Colonic mucosa (tissue), 4 donors: Measurements from ENCODE around the gene TRIM50. TPM values are rescaled to one million over a fixed set of nuclear protein-coding genes. Genes with fewer than 3 reads are reported as not detected.

Experiments used
- DNase-seq: peaks from one replicate; pipeline ENCODE4 v3.0.0-alpha.2; 2020
- H3K27ac ChIP-seq: fragments of 200-600 bp; one replicate; pipeline ENCODE4 v1.8.0; 2021
- H3K27me3 ChIP-seq: fragments of 200-600 bp; one replicate; pipeline ENCODE4 v1.8.0; 2021
- H3K36me3 ChIP-seq: fragments of 200-600 bp; one replicate; pipeline ENCODE4 v1.8.0; 2021
- H3K4me1 ChIP-seq: fragments of 200-600 bp; one replicate; pipeline ENCODE4 v1.8.0; 2021; ENCODE audit warnings: mild to moderate bottlenecking
- H3K4me3 ChIP-seq: fragments of 200-600 bp; one replicate; pipeline ENCODE4 v1.8.0; 2021
- H3K9ac ChIP-seq, 2 donors: one replicate each; pipeline ENCODE4 v1.7.0; 2013; ENCODE audit warnings: control low read depth in 2 of 2, low read depth in 2 of 2, low read length in 2 of 2
- H3K9me3 ChIP-seq: fragments of 200-600 bp; one replicate; pipeline ENCODE4 v1.8.0; 2021
- intact Hi-C: fragments of 100-400 bp; cut with DNase I; formaldehyde crosslinking; loops from one replicate; pipeline ENCODE4 v1.14.1; 2022
- total RNA-seq, 2 donors: library from RNA; stranded (reverse); fragmentation: NEBNext Ultra II Directional in 1 of 2; extraction: Animal tissue kit (Norgen Biotek cat#: 25700) in 1 of 2; gene quantifications; one replicate each; pipeline ENCODE4 v1.2.1, GENCODE V29; 2021
- TF ChIP-seq, protein P1 (sequence below): fragments of 200-600 bp; IDR thresholded peaks from one replicate; pipeline ENCODE4 v1.8.0; 2022; ENCODE audit warnings: antibody characterized with exemption, mild to moderate bottlenecking
- donor health status: healthy.
- donor health status: DM: no; HTN: no; CAD: no.
- donor health status: DM: no; HTN: no; CAD: no.

The TRIM50 gene
- total RNA-seq, 2 donors from 2014 or later = not detected

GRCh38 chr7:73354196-73354595 lies 26.3 kb upstream of the TRIM50 start:
- DNase-seq = no peak
- H3K36me3 ChIP-seq = no peaks in the 10 kb centered on the region
- intact Hi-C loops = no loop called here
- H3K4me3 ChIP-seq = no peak overlapping the region
- no peak overlapping the region for H3K27ac ChIP-seq
- no peaks in the 10 kb centered on the region for H3K27me3 ChIP-seq
- TF ChIP-seq, protein P1, sequence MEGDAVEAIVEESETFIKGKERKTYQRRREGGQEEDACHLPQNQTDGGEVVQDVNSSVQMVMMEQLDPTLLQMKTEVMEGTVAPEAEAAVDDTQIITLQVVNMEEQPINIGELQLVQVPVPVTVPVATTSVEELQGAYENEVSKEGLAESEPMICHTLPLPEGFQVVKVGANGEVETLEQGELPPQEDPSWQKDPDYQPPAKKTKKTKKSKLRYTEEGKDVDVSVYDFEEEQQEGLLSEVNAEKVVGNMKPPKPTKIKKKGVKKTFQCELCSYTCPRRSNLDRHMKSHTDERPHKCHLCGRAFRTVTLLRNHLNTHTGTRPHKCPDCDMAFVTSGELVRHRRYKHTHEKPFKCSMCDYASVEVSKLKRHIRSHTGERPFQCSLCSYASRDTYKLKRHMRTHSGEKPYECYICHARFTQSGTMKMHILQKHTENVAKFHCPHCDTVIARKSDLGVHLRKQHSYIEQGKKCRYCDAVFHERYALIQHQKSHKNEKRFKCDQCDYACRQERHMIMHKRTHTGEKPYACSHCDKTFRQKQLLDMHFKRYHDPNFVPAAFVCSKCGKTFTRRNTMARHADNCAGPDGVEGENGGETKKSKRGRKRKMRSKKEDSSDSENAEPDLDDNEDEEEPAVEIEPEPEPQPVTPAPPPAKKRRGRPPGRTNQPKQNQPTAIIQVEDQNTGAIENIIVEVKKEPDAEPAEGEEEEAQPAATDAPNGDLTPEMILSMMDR = no peak
- no peaks in the 10 kb centered on the region for H3K9me3 ChIP-seq
- no peaks in the 10 kb centered on the region for H3K4me1 ChIP-seq
- H3K9ac ChIP-seq = no peak overlapping the region

GRCh38 chr7:73353243-73353642 lies 25.4 kb upstream of the TRIM50 start:
- H3K4me3 ChIP-seq = no peak overlapping the region
- intact Hi-C loops = no loop called here
- H3K27ac ChIP-seq = no peak overlapping the region
- H3K9ac ChIP-seq = no peak overlapping the region
- H3K36me3 ChIP-seq = no peaks in the 10 kb centered on the region
- DNase-seq = no peak
- no peaks in the 10 kb centered on the region for H3K9me3 ChIP-seq
- H3K27me3 ChIP-seq = no peaks in the 10 kb centered on the region
- no peaks in the 10 kb centered on the region for H3K4me1 ChIP-seq
- TF ChIP-seq, protein P1 = no peak

DNA sequence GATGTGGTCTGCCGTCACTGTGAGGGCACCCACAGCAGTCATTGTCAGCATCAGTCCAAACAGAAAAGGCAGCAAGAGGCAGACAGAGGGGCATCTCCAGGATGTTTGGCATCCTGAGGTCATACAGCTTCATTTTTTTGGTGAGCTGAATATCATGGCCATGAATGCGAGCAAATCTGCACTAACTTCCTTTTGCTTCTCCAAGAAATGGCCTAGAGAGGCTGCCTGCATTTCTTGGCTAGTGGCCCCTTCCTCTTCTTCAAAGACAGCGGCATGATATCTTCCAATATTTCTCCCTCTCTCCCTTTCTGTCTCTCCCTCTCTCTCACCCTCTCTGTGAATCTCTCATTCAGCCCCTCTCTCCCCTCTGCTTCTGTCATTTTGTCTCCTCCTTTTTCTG lies 24.9 kb upstream of the TRIM50 start:
- H3K27me3 ChIP-seq = no peaks in the 10 kb centered on the region
- H3K27ac ChIP-seq = no peak overlapping the region
- intact Hi-C loops = no loop called here
- TF ChIP-seq, protein P1 = no peak
- H3K9ac ChIP-seq = no peak overlapping the region
- no peak overlapping the region for H3K4me3 ChIP-seq
- H3K36me3 ChIP-seq = no peaks in the 10 kb centered on the region
- no peak for DNase-seq
- H3K4me1 ChIP-seq = no peaks in the 10 kb centered on the region
- no peaks in the 10 kb centered on the region for H3K9me3 ChIP-seq

DNA sequence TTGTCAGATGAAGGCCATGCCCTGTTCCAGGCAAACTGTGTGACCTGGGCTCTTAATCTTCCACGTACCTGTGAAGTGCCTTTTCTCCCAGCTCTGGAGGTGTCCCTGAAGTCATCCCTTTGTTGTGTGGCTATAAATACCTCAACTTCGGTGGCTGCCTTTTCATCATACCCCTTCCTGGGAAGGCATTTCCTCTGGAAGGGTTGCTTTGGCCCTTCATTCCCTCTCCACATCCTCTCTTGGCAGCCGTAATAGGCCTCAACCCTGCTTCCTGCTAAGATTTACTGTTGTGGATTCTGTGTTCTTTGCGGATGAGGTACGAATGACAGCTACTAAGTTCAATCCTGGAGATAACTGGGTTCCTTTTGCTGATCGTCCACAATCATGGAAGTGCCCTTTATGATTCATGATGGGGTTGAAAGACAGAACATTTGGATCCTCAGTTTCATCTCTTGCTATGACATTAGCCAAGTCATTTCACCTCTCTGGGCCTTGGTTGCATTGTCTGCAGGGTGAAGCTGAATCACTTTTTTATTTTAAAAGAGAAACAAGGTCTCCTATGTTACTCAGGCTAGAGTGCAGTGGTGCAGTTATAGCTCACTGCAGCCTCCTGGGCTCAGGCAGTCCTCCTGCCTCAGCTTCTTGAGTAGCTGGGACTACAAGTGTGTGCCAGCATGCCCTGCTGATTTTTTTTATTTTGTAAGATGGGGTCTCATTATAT lies 23.7 kb upstream of the TRIM50 start:
- intact Hi-C loops = no loop called here
- no peaks in the 10 kb centered on the region for H3K36me3 ChIP-seq
- DNase-seq = no peak
- H3K27ac ChIP-seq = no peak overlapping the region
- no peaks in the 10 kb centered on the region for H3K4me1 ChIP-seq
- H3K4me3 ChIP-seq = no peak overlapping the region
- no peak overlapping the region for H3K9ac ChIP-seq
- no peaks in the 10 kb centered on the region for H3K27me3 ChIP-seq
- no peaks in the 10 kb centered on the region for H3K9me3 ChIP-seq
- TF ChIP-seq, protein P1 = no peak

DNA sequence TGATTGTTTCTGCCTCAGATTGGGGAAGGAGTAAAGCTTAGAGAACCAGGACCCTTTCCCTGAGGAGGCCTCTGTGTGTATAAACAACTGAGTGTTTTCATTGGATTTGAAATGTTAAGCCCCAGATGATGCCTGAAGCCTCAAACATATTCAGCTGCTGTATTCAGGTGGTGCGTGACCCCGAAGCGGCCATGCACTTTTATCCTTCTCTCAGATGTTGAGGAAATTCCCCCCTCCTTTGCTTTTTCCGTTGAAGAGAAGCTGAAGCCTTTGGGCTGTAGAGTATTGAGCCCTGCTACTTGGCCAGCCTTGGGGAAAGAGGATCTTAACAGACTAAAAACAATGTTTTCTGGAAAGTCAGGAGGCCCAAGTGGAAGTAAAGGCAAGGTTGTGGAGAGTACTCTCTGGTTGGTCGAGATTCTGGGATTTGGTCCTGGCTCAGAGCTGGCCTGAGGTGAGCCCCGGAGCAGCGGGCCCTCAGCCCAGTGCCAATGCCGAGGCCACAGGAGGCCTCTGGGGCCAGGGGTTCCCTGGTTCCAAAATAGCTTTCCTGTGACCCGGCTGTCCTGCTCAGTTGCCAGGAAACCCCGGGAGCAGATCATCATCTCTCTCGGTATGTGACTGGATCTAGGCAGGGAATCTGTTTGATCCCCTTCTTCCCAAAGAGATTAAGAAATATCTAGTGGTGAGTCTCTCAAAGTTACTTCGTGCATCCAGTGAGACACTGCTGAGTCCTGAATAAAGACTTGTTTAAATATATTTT lies 22.6 kb upstream of the TRIM50 start:
- TF ChIP-seq, protein P1 = no peak
- Histone ChIP-seq H3K4me1 (no peaks in the 10 kb centered on the region), H3K27ac (no peak overlapping the region), H3K9ac (no peak overlapping the region), H3K9me3 (no peaks in the 10 kb centered on the region), H3K27me3 (no peaks in the 10 kb centered on the region), H3K4me3 (no peak overlapping the region), H3K36me3 (no peaks in the 10 kb centered on the region)
- intact Hi-C loops = no loop called here
- DNase-seq = no peak
